ENCODE data around the gene RAC2. TPM values are rescaled to one million over a fixed set of nuclear protein-coding genes. Genes with fewer than 3 reads are reported as not detected.

RAC2 gene
- total and polyA plus RNA-seq, 9 of the 15 experiments (the other 6 are each of a cell fraction or from before 2014, with no cell fraction given): 22.7 to 103 (median 43.3) TPM

- TF ChIP-seq ADNP (tag; IDR thresholded peaks at IDR 0.05) (no peak), CEBPB (tag; IDR thresholded peaks at IDR 0.05) (no peak), YBX1 (IDR thresholded peaks at IDR 0.05) (no peak), ZFX (CRISPR knock-in tag; IDR thresholded peaks at IDR 0.05) (peak; percentile 40; the same call in 1 of the 2 replicates), ZNF134 (CRISPR knock-in tag; conservative IDR thresholded peaks at IDR 0.05) (no peak), ZNF740 (CRISPR knock-in tag; IDR thresholded peaks at IDR 0.05) (0 out of 2 replicates have a peak, but pooled peaks have one; percentile 26), ZNF740 (tag; IDR thresholded peaks at IDR 0.05) (no peak), BRF1 (IDR thresholded peaks at IDR 0.05; ENCODE audit: borderline replicate concordance, extremely low read depth, insufficient read length) (no peak), JUN (IDR thresholded peaks at IDR 0.05; ENCODE audit: borderline replicate concordance, low read depth, low read length) (no peak), JUN (CRISPR knock-in tag; IDR thresholded peaks at IDR 0.05; ENCODE audit: borderline replicate concordance) (no peak), KLF16 (IDR thresholded peaks at IDR 0.05) (0 out of 2 replicates have a peak, but pooled peaks have one; percentile 7), CAMTA2 (CRISPR knock-in tag; conservative IDR thresholded peaks at IDR 0.05) (no peak), ZNF518B (CRISPR knock-in tag; IDR thresholded peaks at IDR 0.05) (no peak), THRAP3 (IDR thresholded peaks at IDR 0.05; ENCODE audit: borderline replicate concordance) (no peak), ZC3H4 (CRISPR knock-in tag; IDR thresholded peaks at IDR 0.05; ENCODE audit: borderline replicate concordance) (no peak), ZNF354B (CRISPR knock-in tag; IDR thresholded peaks at IDR 0.05) (no peak)
- TF ChIP-seq, protein P1, sequence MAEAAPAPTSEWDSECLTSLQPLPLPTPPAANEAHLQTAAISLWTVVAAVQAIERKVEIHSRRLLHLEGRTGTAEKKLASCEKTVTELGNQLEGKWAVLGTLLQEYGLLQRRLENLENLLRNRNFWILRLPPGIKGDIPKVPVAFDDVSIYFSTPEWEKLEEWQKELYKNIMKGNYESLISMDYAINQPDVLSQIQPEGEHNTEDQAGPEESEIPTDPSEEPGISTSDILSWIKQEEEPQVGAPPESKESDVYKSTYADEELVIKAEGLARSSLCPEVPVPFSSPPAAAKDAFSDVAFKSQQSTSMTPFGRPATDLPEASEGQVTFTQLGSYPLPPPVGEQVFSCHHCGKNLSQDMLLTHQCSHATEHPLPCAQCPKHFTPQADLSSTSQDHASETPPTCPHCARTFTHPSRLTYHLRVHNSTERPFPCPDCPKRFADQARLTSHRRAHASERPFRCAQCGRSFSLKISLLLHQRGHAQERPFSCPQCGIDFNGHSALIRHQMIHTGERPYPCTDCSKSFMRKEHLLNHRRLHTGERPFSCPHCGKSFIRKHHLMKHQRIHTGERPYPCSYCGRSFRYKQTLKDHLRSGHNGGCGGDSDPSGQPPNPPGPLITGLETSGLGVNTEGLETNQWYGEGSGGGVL (CRISPR knock-in tag; IDR thresholded peaks at IDR 0.05): no peak
- TF ChIP-seq, protein P2, sequence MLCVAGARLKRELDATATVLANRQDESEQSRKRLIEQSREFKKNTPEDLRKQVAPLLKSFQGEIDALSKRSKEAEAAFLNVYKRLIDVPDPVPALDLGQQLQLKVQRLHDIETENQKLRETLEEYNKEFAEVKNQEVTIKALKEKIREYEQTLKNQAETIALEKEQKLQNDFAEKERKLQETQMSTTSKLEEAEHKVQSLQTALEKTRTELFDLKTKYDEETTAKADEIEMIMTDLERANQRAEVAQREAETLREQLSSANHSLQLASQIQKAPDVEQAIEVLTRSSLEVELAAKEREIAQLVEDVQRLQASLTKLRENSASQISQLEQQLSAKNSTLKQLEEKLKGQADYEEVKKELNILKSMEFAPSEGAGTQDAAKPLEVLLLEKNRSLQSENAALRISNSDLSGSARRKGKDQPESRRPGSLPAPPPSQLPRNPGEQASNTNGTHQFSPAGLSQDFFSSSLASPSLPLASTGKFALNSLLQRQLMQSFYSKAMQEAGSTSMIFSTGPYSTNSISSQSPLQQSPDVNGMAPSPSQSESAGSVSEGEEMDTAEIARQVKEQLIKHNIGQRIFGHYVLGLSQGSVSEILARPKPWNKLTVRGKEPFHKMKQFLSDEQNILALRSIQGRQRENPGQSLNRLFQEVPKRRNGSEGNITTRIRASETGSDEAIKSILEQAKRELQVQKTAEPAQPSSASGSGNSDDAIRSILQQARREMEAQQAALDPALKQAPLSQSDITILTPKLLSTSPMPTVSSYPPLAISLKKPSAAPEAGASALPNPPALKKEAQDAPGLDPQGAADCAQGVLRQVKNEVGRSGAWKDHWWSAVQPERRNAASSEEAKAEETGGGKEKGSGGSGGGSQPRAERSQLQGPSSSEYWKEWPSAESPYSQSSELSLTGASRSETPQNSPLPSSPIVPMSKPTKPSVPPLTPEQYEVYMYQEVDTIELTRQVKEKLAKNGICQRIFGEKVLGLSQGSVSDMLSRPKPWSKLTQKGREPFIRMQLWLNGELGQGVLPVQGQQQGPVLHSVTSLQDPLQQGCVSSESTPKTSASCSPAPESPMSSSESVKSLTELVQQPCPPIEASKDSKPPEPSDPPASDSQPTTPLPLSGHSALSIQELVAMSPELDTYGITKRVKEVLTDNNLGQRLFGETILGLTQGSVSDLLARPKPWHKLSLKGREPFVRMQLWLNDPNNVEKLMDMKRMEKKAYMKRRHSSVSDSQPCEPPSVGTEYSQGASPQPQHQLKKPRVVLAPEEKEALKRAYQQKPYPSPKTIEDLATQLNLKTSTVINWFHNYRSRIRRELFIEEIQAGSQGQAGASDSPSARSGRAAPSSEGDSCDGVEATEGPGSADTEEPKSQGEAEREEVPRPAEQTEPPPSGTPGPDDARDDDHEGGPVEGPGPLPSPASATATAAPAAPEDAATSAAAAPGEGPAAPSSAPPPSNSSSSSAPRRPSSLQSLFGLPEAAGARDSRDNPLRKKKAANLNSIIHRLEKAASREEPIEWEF (CRISPR knock-in tag; IDR thresholded peaks at IDR 0.05): no peak
Observed at GRCh38 chr22:37267135-37267587, 23.1 kb upstream of the RAC2 start (continued).

All from K562 (cell line).